Endothelial cell of umbilical vein (primary cell): ENCODE data around the gene HNRNPM. TPM values are rescaled to one million over a fixed set of nuclear protein-coding genes. Genes with fewer than 3 reads are reported as not detected.

ENCODE experiments used
- BruUV-seq: library from RNA; stranded (reverse); fragments of 400-500 nt; replicated peaks from 2 replicates; lab custom pipeline; 2021; lab: Mats Ljungman, UMichigan
- CTCF ChIA-PET: fragments of 300-600, 350-600 bp; sonication (Branson Sonifier 250); formaldehyde crosslinking; loops from one replicate; lab custom pipeline; 2021; ENCODE audit warnings: antibody characterized with exemption, inconsistent platforms; lab: Charles Lee
- POLR2A ChIA-PET: fragments of 300-600, 350-600 bp; sonication (Branson Sonifier 250); formaldehyde crosslinking; loops from one replicate; lab custom pipeline; 2021; ENCODE audit warnings: antibody characterized with exemption, inconsistent platforms; lab: Charles Lee
- DNase-seq: peaks from one replicate; pipeline ENCODE4 v3.0.0-alpha.2; 2011; ENCODE audit warnings: low read depth, low spot score
- FAIRE-seq: peaks from 2 replicates; lab custom pipeline; 2011; peaks lifted over from hg19 to GRCh38; lab: Jason Lieb, UNC
- H2AFZ ChIP-seq: 2 replicates; pipeline ENCODE4 v1.6.0; 2012; ENCODE audit warnings: low read depth, low read length, control low read depth, inconsistent platforms
- H3K27ac ChIP-seq: 2 replicates; pipeline ENCODE4 v1.5.1; 2011; ENCODE audit warnings: low read depth, mild to moderate bottlenecking, control low read depth, low read length, moderate library complexity; ENCODE audit not compliant: insufficient read depth
- H3K27me3 ChIP-seq, 2 experiments: 2 replicates each; pipeline versions ENCODE4 v1.6.0 to v1.6.1; 2011; ENCODE audit warnings: low read length in 2 of 2, mixed read lengths in 1 of 2; ENCODE audit not compliant: control insufficient read depth in 2 of 2, insufficient read depth in 2 of 2
- H3K36me3 ChIP-seq, 2 experiments: 2 replicates in 1 of 2; 3 replicates in 1 of 2; pipeline ENCODE4 v1.5.1; 2011; ENCODE audit warnings: low read length in 2 of 2, mild to moderate bottlenecking in 1 of 2, moderate library complexity in 1 of 2; ENCODE audit not compliant: control insufficient read depth in 2 of 2, insufficient read depth in 2 of 2; ENCODE audit errors: extremely low read depth in 1 of 2
- H3K4me1 ChIP-seq: 3 replicates; pipeline ENCODE4 v1.5.1; 2011; ENCODE audit warnings: mild to moderate bottlenecking, low read length; ENCODE audit not compliant: control insufficient read depth, insufficient read depth; ENCODE audit errors: extremely low read depth
- H3K4me2 ChIP-seq: 2 replicates; pipeline ENCODE4 v1.6.1; 2011; ENCODE audit warnings: low read length, control low read depth, mixed read lengths; ENCODE audit not compliant: insufficient read depth
- H3K4me3 ChIP-seq, 3 experiments: fragments of 200-600 bp in 1 of 3; sonication (generic), shearing (Covaris generic) in 1 of 3; replicated peaks in 1 of 3; 2 replicates each; pipeline ENCODE4 v1.5.1; 2011 to 2016; ENCODE audit warnings: control low read depth in 3 of 3, low read length in 3 of 3, mild to moderate bottlenecking in 2 of 3, inconsistent platforms in 1 of 3, low read depth in 1 of 3, moderate library complexity in 1 of 3; ENCODE audit not compliant: insufficient read depth in 1 of 3
- H3K79me2 ChIP-seq: 2 replicates; pipeline ENCODE4 v1.6.0; 2012; ENCODE audit warnings: low read length, inconsistent platforms; ENCODE audit not compliant: control insufficient read depth, insufficient read depth
- H3K9ac ChIP-seq: replicated peaks from 2 replicates; pipeline ENCODE3; 2011; ENCODE audit warnings: low read length, control low read depth; ENCODE audit not compliant: insufficient read depth; ENCODE audit errors: extremely low read depth
- H3K9me1 ChIP-seq: replicated peaks from 3 replicates; pipeline ENCODE4 v1.6.0; 2011; ENCODE audit warnings: mild to moderate bottlenecking, low read length; ENCODE audit not compliant: control insufficient read depth, insufficient read depth; ENCODE audit errors: extremely low read depth
- H3K9me3 ChIP-seq: replicated peaks from 2 replicates; pipeline ENCODE4 v1.5.1; 2012; ENCODE audit warnings: low read length, inconsistent platforms; ENCODE audit not compliant: control insufficient read depth, insufficient read depth
- H4K20me1 ChIP-seq: replicated peaks from 2 replicates; pipeline ENCODE3; 2011; ENCODE audit warnings: mild to moderate bottlenecking, low read length; ENCODE audit not compliant: control insufficient read depth, insufficient read depth; ENCODE audit errors: extremely low read depth
- EZH2 ChIP-seq: IDR thresholded peaks from 2 replicates; pipeline ENCODE4 v1.6.1; 2012; ENCODE audit warnings: borderline replicate concordance, low read depth, mild to moderate bottlenecking, moderate library complexity, low read length, inconsistent platforms; ENCODE audit not compliant: severe bottlenecking
- FOS ChIP-seq: IDR thresholded peaks from 2 replicates; pipeline ENCODE4 v1.6.1; 2011; ENCODE audit warnings: mild to moderate bottlenecking, low read length, moderate library complexity, borderline replicate concordance; ENCODE audit not compliant: insufficient read depth
- GATA2 ChIP-seq: IDR thresholded peaks from 2 replicates; pipeline ENCODE4 v1.7.0; 2011; ENCODE audit warnings: low read depth, mild to moderate bottlenecking, moderate library complexity, mixed read lengths, low read length; ENCODE audit not compliant: insufficient read length, insufficient read depth
- JUN ChIP-seq: IDR thresholded peaks from 2 replicates; pipeline ENCODE4 v1.6.1; 2011; ENCODE audit warnings: borderline replicate concordance, low read depth; ENCODE audit not compliant: insufficient read length, insufficient read depth
- MAX ChIP-seq: IDR thresholded peaks from 2 replicates; pipeline ENCODE4 v1.6.1; 2011; ENCODE audit not compliant: insufficient read depth, insufficient read length
- MYC ChIP-seq: IDR thresholded peaks from one replicate; pipeline ENCODE4 v1.6.1; 2011; ENCODE audit warnings: mild to moderate bottlenecking, low read depth, low read length
- POLR2A ChIP-seq: IDR thresholded peaks from 2 replicates; pipeline ENCODE4 v1.6.1; 2012; ENCODE audit warnings: low read depth, mild to moderate bottlenecking, control low read depth, low read length
- POLR2AphosphoS5 ChIP-seq: IDR thresholded peaks from 2 replicates; pipeline ENCODE4 v1.6.1; 2012; ENCODE audit warnings: low read depth, mild to moderate bottlenecking, control low read depth, low read length, moderate library complexity; ENCODE audit not compliant: insufficient read depth
- dilution Hi-C: fragments of 300-500 bp; cut with MboI; formaldehyde crosslinking; loops from one replicate; pipeline ENCODE4 v1.15.0; 2019; ENCODE audit warnings: low sequenced_read_pairs; ENCODE audit not compliant: extremely low pct_ligation_motif_present
- intact Hi-C: fragments of 100-400 bp; cut with micrococcal nuclease; formaldehyde crosslinking; loops from one replicate; pipeline ENCODE4 v1.10.0; 2022
- polyA plus RNA-seq, 4 experiments: library from polyadenylated mRNA; depleted of rRNA in 3 of 4; stranded (reverse) in 3 of 4; unstranded in 1 of 4; fragments of >200 nt; gene quantifications; 2 replicates each; pipeline versions ENCODE4 v1.2.1 to v1.2.3, GENCODE V29; 2011 to 2012; ENCODE audit warnings: missing spikeins in 1 of 4
- total RNA-seq: library from RNA; stranded (reverse); gene quantifications from 2 replicates; pipeline ENCODE4 v1.2.3, GENCODE V29; 2021
- TF ChIP-seq, protein P1 (sequence below), 2 donors: IDR thresholded peaks; 1 replicate in 1 of 2; 2 replicates in 1 of 2; pipeline ENCODE4 v1.5.1; 2011; ENCODE audit warnings: low read length in 2 of 2, mild to moderate bottlenecking in 2 of 2, moderate library complexity in 2 of 2, control low read depth in 1 of 2, inconsistent platforms in 1 of 2, low read depth in 1 of 2; ENCODE audit not compliant: insufficient read depth in 1 of 2; ENCODE audit errors: extremely low read depth in 1 of 2

HNRNPM gene
- total and polyA plus RNA-seq, 2 donors (not counting 3 experiments of a cell fraction or from before 2014, with no cell fraction given) = 244 to 301 TPM

DNA sequence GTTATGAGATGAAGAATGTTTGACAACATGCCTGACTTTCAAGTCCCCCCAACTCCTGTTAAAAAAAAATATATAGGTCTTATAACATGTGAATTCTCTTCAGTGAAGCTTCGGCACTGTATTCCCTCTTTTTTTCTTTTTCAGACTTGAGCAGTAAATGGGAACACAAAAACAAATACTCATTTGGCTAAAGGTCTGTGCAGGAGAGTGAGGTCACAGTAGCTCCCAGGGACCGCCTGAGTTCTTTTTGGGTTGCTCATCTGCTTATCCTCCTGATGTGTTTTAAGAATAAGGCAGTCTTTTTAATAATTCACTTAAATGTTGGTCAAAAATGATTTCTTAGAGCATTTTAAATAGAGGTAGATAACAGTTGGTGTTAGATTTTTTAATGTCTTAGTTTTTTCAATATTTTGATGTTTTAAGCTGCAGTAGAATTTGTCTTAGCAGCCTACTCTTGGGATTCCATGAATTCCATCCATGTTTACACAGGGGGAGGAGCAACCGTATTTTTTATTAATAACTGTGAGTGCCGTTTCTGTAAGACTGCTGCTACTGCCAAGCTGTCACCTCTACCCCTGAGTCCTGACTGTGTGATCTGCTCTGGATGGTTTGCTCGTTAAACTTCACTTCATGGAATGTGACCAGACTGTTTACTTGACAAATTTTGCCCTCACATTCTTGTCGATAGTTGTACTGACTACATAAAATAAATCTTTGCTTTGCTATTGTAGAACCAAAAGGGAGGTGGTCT, 14.9 kb downstream of the HNRNPM start:
- intact Hi-C loops = loop anchor here (5.0 kb wide), 1 partner anchor 48 kb away; no protein-coding TSS in a partner anchor
- FAIRE-seq = peak; percentile 35
- peaks cover 26 to 31% of the 10 kb centered on the region in 2 experiments for H3K36me3 ChIP-seq

GRCh38 chr19:8460516-8461298, 15.9 kb downstream of the HNRNPM start:
- peaks cover 31 to 35% of the 10 kb centered on the region in 2 experiments for H3K36me3 ChIP-seq
- peak overlapping the region; percentile 29 for H3K27ac ChIP-seq
- H3K79me2 ChIP-seq = peaks cover 96% of the 10 kb centered on the region
- H3K27me3 ChIP-seq = no peaks in the 10 kb centered on the region
- intact Hi-C loops = no loop called here
- no peak overlapping the region for H3K9ac ChIP-seq
- TF ChIP-seq MAX (no peak), GATA2 (no peak), POLR2A (no peak), JUN (no peak), POLR2AphosphoS5 (no peak), MYC (no peak), FOS (no peak), EZH2 (no peak)
- TF ChIP-seq, protein P1, sequence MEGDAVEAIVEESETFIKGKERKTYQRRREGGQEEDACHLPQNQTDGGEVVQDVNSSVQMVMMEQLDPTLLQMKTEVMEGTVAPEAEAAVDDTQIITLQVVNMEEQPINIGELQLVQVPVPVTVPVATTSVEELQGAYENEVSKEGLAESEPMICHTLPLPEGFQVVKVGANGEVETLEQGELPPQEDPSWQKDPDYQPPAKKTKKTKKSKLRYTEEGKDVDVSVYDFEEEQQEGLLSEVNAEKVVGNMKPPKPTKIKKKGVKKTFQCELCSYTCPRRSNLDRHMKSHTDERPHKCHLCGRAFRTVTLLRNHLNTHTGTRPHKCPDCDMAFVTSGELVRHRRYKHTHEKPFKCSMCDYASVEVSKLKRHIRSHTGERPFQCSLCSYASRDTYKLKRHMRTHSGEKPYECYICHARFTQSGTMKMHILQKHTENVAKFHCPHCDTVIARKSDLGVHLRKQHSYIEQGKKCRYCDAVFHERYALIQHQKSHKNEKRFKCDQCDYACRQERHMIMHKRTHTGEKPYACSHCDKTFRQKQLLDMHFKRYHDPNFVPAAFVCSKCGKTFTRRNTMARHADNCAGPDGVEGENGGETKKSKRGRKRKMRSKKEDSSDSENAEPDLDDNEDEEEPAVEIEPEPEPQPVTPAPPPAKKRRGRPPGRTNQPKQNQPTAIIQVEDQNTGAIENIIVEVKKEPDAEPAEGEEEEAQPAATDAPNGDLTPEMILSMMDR (IDR thresholded peaks at IDR 0.05; ENCODE audit: extremely low read depth in 1 of 2, insufficient read depth in 1 of 2, low read depth in 1 of 2, low read length in 2 of 2) = no peak
- H3K4me3 ChIP-seq = no peak overlapping the region
- FAIRE-seq = no peak
- no peaks in the 10 kb centered on the region for H3K9me3 ChIP-seq
- H3K9me1 ChIP-seq = no peaks in the 10 kb centered on the region
- no TSS peak for BruUV-seq
- H3K4me1 ChIP-seq = peaks cover 32% of the 10 kb centered on the region
- ChIA-PET CTCF (interaction anchor here (0.6 to 1.9 kb wide), 3 partner anchors 105 to 121 kb away, joined by 3 to 7 read pairs (median 4); no protein-coding TSS in a partner anchor), POLR2A (no interaction called here)
- peaks cover 47% of the 10 kb centered on the region for H4K20me1 ChIP-seq
- no peak overlapping the region for H2AFZ ChIP-seq
- dilution Hi-C loops = no loop called here
- H3K4me2 ChIP-seq = no peak overlapping the region
- no peak for DNase-seq

More for the DNA sequence above, 14.9 kb downstream of the HNRNPM start:
- H4K20me1 ChIP-seq = peaks cover 53% of the 10 kb centered on the region
- dilution Hi-C loops = no loop called here
- H3K9ac ChIP-seq = no peak overlapping the region
- ChIA-PET CTCF (interaction anchor here (1.7 to 1.9 kb wide), 2 partner anchors 104 to 106 kb away, joined by 4 to 7 read pairs; no protein-coding TSS in a partner anchor), POLR2A (no interaction called here)
- H3K27ac ChIP-seq = peak overlapping the region; percentile 29
- H2AFZ ChIP-seq = no peak overlapping the region
- H3K4me2 ChIP-seq = peak overlapping the region; percentile 42
- no peaks in the 10 kb centered on the region for H3K27me3 ChIP-seq
- peaks cover 32% of the 10 kb centered on the region for H3K4me1 ChIP-seq
- peak; percentile 43 for DNase-seq
- no peak overlapping the region for H3K4me3 ChIP-seq
- TF ChIP-seq MAX (no peak), POLR2A (no peak), JUN (no peak), FOS (no peak), GATA2 (no peak), POLR2AphosphoS5 (no peak)
- BruUV-seq = no TSS peak
- H3K79me2 ChIP-seq = peaks cover 96% of the 10 kb centered on the region
- no peaks in the 10 kb centered on the region for H3K9me3 ChIP-seq
- H3K9me1 ChIP-seq = no peaks in the 10 kb centered on the region
